ACHN (cell line): Measurements from ENCODE around the gene TCF4.

Experiments
- DNase-seq: peaks from one replicate; pipeline ENCODE4 v3.0.0-alpha.2; 2015
- in situ Hi-C: cut with HindIII; loops from 2 replicates; pipeline ENCODE4 v1.10.0; 2017; ENCODE audit warnings: low sequenced_read_pairs, low pct_ligation_motif_present, low pct_unique_long_range_greater_than_20kb

Gene TCF4

GRCh38 chr18:55406451-55406991 is 181.5 kb downstream of the TCF4 start:
- in situ Hi-C loops = no loop called here
- no peak for DNase-seq

GRCh38 chr18:55405893-55406406 is 182.0 kb downstream of the TCF4 start:
- DNase-seq = peak; percentile 86
- in situ Hi-C loops = no loop called here

- DNase-seq = no peak
- in situ Hi-C loops = no loop called here
Observed at GRCh38 chr18:55405475-55405874, 182.5 kb downstream of the TCF4 start.

- no peak for DNase-seq
- in situ Hi-C loops = no loop called here
Observed at GRCh38 chr18:55404832-55405465, 183.0 kb downstream of the TCF4 start.

- in situ Hi-C loops = no loop called here
Observed at GRCh38 chr18:55404136-55404830, 183.7 kb downstream of the TCF4 start.

GRCh38 chr18:55403421-55403949 is 184.5 kb downstream of the TCF4 start:
- in situ Hi-C loops = no loop called here
- no peak for DNase-seq

More at GRCh38 chr18:55404136-55404830, 183.7 kb downstream of the TCF4 start:
- DNase-seq = no peak

GRCh38 chr18:55402731-55403405 is 185.1 kb downstream of the TCF4 start:
- in situ Hi-C loops = no loop called here
- no peak for DNase-seq

GRCh38 chr18:55401638-55402191 is 186.3 kb downstream of the TCF4 start:
- DNase-seq = no peak
- in situ Hi-C loops = no loop called here

- in situ Hi-C loops = no loop called here
- no peak for DNase-seq
Observed at GRCh38 chr18:55400590-55401541, 187.1 kb downstream of the TCF4 start.

GRCh38 chr18:55400081-55400480 is 187.9 kb downstream of the TCF4 start:
- in situ Hi-C loops = no loop called here
- no peak for DNase-seq

GRCh38 chr18:55398858-55399257 is 189.1 kb downstream of the TCF4 start:
- in situ Hi-C loops = no loop called here
- no peak for DNase-seq

- in situ Hi-C loops = no loop called here
- no peak for DNase-seq
Observed at GRCh38 chr18:55396979-55397378, 191.0 kb downstream of the TCF4 start.

- no peak for DNase-seq
- in situ Hi-C loops = no loop called here
Observed at GRCh38 chr18:55396267-55396905, 191.6 kb downstream of the TCF4 start.

GRCh38 chr18:55395799-55396198 is 192.2 kb downstream of the TCF4 start:
- in situ Hi-C loops = no loop called here
- no peak for DNase-seq

- in situ Hi-C loops = no loop called here
- no peak for DNase-seq
Observed at GRCh38 chr18:55390898-55391297, 197.1 kb downstream of the TCF4 start.

GRCh38 chr18:55387139-55387984 is 200.6 kb downstream of the TCF4 start:
- no peak for DNase-seq
- in situ Hi-C loops = no loop called here
